ENCODE data around the gene KCNQ1.

The KCNQ1 gene

DNA sequence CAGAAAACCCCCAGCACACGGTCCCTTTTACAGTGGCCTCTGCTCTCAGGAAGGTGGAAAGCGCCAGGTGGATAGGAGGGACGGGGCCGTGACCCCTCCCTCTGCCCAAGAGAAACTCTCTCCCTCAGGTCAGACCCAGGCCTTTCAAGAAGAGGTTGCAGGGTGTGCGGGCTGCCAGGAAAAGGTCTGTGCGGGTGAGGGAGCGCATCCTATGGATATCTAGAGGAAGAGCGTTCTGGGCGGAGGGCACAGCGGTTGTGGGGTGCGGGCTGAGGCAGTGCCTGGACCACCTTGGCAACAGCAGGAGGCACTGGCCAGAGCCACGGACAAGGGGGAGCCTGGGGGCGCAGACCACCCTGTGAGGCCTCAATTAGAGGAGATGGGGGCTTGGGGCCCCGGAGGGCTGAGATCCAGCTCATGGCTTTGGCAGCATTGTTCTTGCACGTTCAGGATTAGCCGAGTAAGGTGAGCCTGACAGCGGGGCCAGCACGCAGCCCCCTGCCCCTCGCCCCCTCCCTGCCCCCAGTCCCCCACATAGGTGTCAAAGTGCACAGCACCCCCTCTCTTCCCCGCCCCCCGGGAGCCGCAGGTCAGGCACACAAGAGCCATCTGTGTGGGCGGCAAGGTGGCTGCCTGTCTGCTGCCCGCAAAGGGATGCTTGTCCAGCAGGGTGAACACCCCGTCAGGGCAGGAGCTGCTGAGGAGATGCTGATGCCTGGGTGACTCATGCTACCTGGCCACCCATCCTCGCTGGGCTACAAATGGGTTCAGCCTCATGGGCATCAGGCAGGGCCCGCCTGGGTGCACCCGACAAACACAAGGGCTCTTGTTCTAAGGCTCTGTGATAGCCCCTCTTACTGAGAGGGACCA is 347.8 kb downstream of the KCNQ1 start:
- no peak for DNase-seq

GRCh38 chr11:2793701-2794045 is 348.9 kb downstream of the KCNQ1 start:
- DNase-seq: no peak

DNA sequence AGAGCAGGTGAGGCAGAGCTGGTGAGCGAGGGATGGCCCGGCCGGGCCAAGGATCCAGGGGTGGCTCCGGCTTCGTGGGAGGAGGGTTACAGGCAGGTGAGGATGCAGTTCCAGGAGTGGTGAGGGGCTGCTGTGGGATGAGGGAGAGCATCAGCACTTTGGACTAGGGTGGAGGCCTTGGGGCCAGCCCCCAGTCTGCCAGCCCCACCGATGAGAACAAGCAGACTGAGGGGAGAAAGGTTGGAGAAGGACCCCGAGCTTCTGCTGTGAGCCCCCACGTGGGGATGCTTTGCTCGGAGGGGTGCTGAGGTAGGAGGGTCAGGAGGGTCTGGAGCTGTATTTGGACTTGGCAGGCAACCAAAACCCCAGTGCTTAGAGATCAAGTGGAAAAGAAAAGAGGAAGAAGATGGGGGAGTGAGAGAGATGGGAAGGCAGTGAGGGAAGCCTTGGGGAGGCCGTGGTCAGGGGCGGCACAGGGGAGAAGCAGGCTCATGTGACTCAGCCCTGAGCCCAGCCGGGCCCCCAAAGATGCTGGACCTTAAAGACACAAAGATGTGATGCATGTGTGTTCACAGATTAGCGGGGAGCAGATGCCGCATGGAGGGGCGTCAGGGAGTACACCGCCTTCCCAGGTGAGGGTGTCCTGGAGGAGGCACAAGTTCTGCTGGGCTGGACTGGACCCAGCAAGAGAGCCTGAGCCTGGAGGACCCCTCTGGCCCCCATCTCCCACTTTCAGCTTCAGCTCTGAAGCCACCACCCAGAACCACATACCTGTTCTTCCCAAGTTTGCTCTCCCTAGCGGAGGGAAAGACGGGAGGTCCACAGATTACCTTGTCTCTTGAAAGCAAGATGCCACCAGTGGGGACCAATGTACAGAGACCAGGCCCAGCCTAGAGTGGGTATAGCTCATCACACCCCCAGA is 349.5 kb downstream of the KCNQ1 start:
- DNase-seq: no peak

DNA sequence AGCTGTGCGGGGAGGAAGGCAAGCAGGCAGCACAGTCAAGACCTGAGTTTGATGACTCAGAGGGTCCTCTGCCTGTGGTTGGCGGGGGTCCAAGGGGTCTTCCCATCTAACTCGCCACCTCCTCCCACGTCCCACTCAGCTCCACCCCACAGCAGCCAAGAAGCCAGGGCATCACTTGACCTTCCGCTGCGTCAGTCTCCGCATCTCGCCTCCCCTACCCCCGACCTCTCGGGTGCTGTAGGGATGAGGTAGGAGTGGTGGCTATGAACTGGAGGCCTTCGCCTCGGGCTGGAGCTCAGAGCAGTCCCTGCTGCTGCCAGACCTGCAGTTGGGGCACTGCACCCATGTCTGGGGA is 350.1 kb downstream of the KCNQ1 start:
- no peak for DNase-seq

GRCh38 chr11:2795491-2795991 is 350.7 kb downstream of the KCNQ1 start:
- DNase-seq: no peak

- no peak for DNase-seq
Observed at GRCh38 chr11:2796091-2796490, 351.3 kb downstream of the KCNQ1 start.

GRCh38 chr11:2796508-2797113 is 351.8 kb downstream of the KCNQ1 start:
- DNase-seq: no peak

GRCh38 chr11:2797121-2797711 is 352.4 kb downstream of the KCNQ1 start:
- no peak for DNase-seq

GRCh38 chr11:2797741-2798361 is 353.0 kb downstream of the KCNQ1 start:
- no peak for DNase-seq

- no peak for DNase-seq
Observed at GRCh38 chr11:2798951-2799761, 354.3 kb downstream of the KCNQ1 start.

- DNase-seq: no peak
Observed at GRCh38 chr11:2799881-2800654, 355.3 kb downstream of the KCNQ1 start.

DNA sequence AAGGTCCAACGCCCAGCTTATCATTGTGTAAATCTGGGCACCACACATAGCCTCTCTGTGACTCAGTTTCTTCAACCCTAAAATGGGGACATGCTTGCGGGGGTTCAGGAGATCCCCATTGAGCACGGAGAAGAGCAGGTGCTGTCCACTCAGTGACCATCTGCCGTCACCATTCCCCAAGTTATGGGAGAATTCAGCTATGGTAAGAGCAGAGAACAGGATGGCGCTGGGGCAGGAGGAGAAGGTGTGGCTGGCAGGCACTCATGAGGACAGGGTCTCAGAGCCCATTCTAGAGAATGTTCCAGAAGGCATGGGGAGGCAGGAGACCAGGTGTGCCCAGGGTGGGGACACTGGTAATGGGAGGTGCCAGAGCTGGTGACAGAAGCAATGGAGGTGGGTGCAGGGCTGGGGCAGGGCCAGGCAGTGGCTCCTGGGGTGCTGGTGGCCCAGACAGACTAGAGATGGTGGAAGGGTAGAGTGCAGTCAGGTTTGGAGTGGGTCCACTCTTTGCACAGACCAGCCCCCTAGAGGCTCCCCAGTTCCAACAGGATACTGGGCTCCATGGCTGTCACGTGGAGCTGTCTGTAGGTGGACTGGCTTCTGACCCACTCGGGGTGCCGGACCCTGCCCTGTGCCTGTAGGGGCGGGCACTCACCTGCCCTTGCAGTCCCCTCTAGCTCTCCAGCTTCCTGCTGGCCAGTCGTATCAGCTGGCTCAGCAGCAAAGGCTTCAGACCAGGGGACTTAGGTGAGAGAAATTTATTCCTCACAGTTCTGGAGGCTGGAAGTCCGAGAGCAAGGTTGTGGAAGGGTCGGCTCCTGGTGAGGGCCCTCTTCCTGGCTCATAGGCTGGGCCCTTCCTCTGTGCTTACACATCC is 356.1 kb downstream of the KCNQ1 start:
- no peak for DNase-seq

DNA sequence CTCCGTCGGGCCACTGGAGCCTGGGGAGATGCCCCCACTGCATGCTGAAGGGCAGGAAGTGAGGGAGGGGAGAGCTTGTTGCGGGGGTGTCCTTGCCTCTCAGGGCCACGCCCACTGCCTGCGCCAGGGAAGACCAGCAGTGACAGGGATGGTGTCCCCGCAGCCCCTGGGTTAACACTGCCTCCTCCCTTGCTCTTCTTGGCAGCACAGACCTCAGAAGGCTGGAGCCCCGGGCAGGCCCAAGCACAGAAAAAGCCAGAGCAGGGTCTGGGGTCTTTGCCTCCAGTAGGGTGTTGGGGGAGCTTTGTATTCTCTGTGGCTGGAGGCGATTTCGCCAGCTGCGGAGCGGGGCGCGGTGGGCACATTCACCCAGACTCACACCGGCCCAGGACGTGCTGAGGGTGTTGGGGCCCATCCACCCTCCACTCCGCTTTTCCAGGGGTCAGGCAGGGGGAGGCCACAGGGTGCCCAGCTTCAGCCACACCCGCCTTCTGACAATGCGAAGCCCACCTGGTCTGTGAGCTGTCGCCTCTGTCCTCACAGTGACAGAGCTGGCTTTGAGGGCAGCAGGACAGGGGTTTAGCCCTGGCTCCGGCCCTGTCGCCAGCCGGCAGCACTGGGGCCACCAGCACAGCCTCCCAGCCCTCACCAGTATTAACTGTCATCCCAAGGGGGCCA is 357.0 kb downstream of the KCNQ1 start:
- DNase-seq: no peak

DNA sequence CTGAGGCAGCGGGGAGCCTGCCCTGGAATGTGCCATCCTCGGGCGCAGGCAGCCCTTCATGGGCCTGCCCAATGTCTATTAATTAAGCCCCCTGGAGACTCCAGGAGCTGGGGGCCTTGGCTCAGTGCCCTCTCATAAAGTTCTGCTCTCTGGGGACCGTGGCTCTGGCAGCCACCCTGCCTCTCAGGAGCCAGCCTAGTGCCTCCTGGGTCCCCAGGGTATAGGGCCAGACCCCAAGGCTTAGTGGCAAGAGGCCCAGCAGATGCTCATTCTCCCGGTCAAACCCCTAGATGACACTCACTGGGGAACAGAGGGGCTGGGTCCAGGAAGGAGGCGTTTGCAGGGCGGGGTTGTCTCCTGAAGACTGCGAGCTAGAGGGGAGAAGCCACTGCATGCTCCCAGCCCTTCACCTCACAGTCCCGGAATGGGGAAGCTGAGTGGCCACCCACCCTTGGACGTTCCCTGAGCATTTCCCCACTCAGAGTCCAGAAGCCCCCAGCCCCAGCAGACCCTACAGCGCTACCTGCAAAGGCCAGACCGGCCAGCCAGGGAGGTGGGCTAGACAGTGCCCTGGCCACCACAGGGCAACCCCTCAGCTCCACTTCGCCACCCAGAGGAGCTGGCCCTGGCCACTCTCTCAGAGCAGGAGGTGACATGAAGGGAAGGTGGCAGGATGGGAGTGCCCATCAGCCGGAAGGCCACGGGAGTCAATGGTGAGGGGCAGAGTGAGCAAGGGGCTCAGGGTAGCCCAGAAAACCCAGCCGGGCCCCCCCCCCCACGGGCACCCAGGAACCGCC is 357.8 kb downstream of the KCNQ1 start:
- no peak for DNase-seq

DNA sequence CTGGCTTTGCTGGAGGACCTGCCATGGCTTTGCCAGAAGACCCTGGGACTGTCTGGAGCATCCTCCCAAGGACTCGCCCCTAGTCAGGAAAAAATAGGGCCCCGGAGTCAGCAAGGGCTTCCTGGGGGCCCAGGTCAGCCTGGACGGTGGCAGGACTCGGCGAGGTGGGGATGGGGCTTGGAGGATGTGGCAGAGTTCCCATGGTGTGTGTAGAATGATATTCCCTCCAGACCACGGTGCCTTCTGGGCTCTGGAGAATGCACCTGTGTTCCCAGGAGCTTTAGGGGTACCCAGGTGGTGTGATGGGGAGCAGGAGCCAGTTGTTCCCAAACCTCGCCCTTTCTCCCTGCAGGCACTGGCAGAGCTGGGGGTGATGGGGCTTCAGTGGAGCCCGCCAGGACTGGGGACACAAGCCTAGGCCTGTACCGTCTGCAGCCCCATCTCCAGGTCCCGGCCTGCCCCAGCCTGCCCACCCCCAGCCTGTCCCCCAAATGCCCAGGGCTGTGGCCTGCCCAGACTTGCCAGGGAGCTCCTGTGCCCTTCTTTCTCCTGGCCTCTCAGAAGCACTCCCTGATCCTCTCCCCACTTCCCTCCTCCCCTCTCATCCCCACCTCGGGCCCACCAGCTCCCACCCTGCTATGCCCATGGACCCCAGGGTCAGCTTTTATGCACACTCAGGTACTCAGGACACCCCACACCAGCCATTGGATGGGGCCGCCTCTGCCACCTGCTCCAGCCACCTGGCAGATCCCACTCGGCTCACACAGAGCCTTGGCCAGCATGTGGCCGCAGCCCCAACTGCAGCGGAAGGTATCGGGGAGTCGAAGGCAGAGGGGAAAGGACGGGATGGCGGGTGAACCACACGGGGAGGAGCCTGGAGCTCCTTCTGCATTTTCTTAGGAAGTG is 358.6 kb downstream of the KCNQ1 start:
- DNase-seq: no peak

- no peak for DNase-seq
Observed at GRCh38 chr11:2804189-2804588, 359.4 kb downstream of the KCNQ1 start.

- DNase-seq: no peak
Observed at GRCh38 chr11:2804701-2805387, 360.0 kb downstream of the KCNQ1 start.

Measured in activated naive CD4-positive, alpha-beta T cell (primary cell).